ENCODE data around the gene DNAJB8.

DNAJB8 gene

DNA sequence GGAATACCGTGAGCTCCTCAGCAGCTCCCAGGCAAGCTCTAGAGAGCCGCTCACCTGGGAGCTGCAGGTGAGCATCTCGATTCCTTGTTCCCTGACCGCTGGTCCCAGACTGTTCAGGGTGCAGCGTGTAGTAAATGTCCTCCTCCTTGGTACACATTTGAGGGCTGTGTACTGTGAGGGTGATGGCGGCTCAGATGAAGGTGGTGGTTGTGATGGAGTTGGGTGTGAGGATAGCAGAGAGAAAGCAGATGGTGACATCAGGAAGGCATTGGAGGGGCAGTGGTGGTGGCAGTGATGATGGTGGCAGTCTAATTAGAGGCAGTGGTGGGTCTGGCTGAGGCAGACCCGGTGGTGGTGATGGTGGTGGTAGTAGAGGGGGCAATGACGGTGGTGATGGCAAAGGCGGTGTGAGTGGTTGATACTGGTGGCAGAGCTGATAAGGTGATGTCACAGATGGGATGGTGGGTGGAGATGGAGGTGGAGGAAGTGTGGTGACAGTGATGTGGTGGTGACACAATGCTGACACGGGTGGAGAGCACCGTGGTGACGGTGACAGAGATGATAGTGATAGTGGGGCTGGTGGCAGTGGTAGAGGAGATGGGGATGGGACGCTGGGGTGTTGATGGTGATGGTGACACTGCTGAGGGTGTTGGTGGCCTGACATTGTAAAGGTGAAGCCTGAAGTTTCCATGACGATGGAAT is at the start of gene DNAJB8:
Gene DNAJB8, minus strand, starts transcription at position 51 of the 702 bp plus-strand sequence. CDS start 3,645 bp downstream, outside the sequence.
- peaks cover 19% of the 10 kb centered on the region for H3K27me3 Mint-ChIP-seq
- H3K27ac Mint-ChIP-seq, result no peak within 1 kb of the TSS
- DNase-seq (peak; percentile 14), ATAC-seq (peak; percentile 56)
- H3K36me3 Mint-ChIP-seq (ENCODE audit: low read depth), result no peaks in the 10 kb centered on the region
- no peak within 1 kb of the TSS for H3K4me3 Mint-ChIP-seq
- peaks cover 8% of the 10 kb centered on the region for H3K4me1 Mint-ChIP-seq
- H3K9me3 Mint-ChIP-seq, result no peaks in the 10 kb centered on the region

- no peaks in the 10 kb centered on the region for H3K4me1 Mint-ChIP-seq
- peaks cover 50% of the 10 kb centered on the region for H3K27me3 Mint-ChIP-seq
These were observed 49.3 kb upstream of the DNAJB8 start for GRCh38 chr3:128515967-128516366.

DNA sequence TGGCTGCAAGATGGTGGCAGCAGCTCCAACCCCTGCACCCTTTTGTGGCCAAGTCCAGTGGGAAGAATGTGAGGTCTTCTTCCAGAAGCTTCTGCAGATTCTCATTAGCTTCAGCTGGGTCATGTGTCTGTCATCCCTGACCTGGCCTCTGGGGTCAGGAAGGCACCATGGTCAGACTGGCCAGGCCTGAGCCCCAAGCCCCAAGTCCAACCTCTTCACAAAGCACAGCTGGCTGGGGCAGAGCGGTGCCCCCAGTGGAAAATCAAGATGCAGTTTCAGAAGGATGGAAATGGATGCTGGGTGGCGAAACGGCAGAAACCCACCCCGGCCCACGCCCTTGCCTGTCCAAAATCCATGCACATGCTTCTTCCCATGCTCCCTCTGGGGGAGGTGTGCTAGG is 42.2 kb upstream of the DNAJB8 start:
- Mint-ChIP-seq H3K4me1 (no peaks in the 10 kb centered on the region), H3K4me3 (no peak overlapping the region), H3K9me3 (peaks cover 2% of the 10 kb centered on the region), H3K27me3 (peaks cover 22% of the 10 kb centered on the region), H3K36me3 (ENCODE audit: low read depth) (no peaks in the 10 kb centered on the region), H3K27ac (no peak overlapping the region)
- no peak for DNase-seq
- ATAC-seq, result no peak

More at GRCh38 chr3:128515967-128516366, 49.3 kb upstream of the DNAJB8 start:
- H3K4me3 Mint-ChIP-seq, result no peak overlapping the region
- no peaks in the 10 kb centered on the region for H3K36me3 Mint-ChIP-seq (ENCODE audit: low read depth)
- peaks cover 15% of the 10 kb centered on the region for H3K9me3 Mint-ChIP-seq
- DNase-seq (no peak), ATAC-seq (no peak)
- H3K27ac Mint-ChIP-seq, result no peak overlapping the region

- H3K27me3 Mint-ChIP-seq, result peaks cover 16% of the 10 kb centered on the region
- DNase-seq, result no peak
These were observed 40.1 kb upstream of the DNAJB8 start for GRCh38 chr3:128506754-128507153.

DNA sequence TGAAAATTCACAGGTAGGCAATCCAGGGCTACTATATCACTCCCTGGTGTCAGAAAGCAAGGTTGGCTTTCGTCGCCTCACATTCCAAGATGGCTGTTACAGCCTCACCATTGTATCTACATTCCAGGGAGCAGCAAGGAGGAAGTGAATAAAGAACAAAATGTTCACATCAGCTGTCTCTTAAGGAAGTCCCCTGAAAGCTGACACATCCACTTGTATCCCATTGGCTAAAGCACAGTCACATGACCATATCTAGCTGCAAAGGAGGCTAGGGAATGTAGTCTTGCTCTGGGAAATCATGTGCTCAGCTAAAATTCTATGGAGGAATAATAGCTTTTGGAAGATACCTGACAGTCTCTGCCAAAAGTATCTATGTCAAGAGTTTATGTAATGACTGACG is 39.1 kb upstream of the DNAJB8 start:
- H3K9me3 Mint-ChIP-seq, result no peaks in the 10 kb centered on the region
- DNase-seq, result no peak
- H3K4me3 Mint-ChIP-seq, result no peak overlapping the region
- no peak for ATAC-seq
- no peaks in the 10 kb centered on the region for H3K4me1 Mint-ChIP-seq
- H3K27me3 Mint-ChIP-seq, result peaks cover 13% of the 10 kb centered on the region
- no peaks in the 10 kb centered on the region for H3K36me3 Mint-ChIP-seq (ENCODE audit: low read depth)
- no peak overlapping the region for H3K27ac Mint-ChIP-seq

More at GRCh38 chr3:128506754-128507153, 40.1 kb upstream of the DNAJB8 start:
- H3K4me3 Mint-ChIP-seq, result no peak overlapping the region
- H3K9me3 Mint-ChIP-seq, result no peaks in the 10 kb centered on the region
- H3K4me1 Mint-ChIP-seq, result no peaks in the 10 kb centered on the region
- no peaks in the 10 kb centered on the region for H3K36me3 Mint-ChIP-seq (ENCODE audit: low read depth)
- H3K27ac Mint-ChIP-seq, result no peak overlapping the region
- no peak for ATAC-seq

- H3K4me1 Mint-ChIP-seq, result no peaks in the 10 kb centered on the region
- DNase-seq, result no peak
- no peaks in the 10 kb centered on the region for H3K9me3 Mint-ChIP-seq
- no peak overlapping the region for H3K4me3 Mint-ChIP-seq
- H3K27ac Mint-ChIP-seq, result no peak overlapping the region
- H3K27me3 Mint-ChIP-seq, result peaks cover 9% of the 10 kb centered on the region
- ATAC-seq, result no peak
- no peaks in the 10 kb centered on the region for H3K36me3 Mint-ChIP-seq (ENCODE audit: low read depth)
These were observed 38.5 kb upstream of the DNAJB8 start for GRCh38 chr3:128504963-128505730.

- no peaks in the 10 kb centered on the region for H3K9me3 Mint-ChIP-seq
- H3K36me3 Mint-ChIP-seq (ENCODE audit: low read depth), result no peaks in the 10 kb centered on the region
- H3K4me1 Mint-ChIP-seq, result no peaks in the 10 kb centered on the region
- ATAC-seq (no peak), DNase-seq (no peak)
- H3K27me3 Mint-ChIP-seq, result peaks cover 14% of the 10 kb centered on the region
- H3K4me3 Mint-ChIP-seq, result no peak overlapping the region
- no peak overlapping the region for H3K27ac Mint-ChIP-seq
These were observed 37.8 kb upstream of the DNAJB8 start for GRCh38 chr3:128504533-128504915.

DNA sequence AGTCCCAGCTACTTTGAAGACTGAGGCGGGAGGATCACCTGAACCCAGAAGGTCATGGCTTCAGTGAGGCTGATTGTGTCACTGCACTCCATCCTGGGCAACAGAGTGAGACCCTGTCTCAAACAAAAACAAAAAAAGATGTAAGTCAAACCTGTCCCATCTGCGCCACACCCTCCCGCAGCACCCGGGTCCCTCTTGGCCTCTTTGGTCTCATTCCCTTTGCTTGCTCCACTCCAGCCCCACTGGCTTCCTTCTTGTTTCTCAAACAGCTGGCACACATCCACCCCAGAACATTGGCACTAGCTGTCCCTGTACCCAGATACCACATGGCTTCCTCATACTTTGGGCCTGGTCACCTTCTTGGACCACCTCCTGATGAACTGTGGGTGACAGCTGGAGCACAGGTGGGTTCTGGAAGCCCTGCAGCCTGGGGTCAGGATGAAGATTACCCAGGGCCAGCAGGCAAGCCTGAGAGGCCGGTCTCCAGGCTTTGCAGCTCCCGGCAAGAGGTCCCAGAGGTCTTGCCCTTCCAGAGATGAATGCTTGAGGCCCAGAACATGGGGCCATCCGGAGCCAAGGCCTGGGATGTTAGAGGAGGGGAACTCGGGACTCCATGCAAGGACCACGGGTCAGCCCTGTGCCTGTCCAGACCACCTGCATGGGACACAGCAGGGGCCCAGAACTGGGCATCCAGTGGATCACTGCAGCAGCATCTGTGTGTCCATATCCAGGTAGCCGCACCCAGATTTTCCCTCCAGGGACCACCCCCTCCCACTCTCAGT is 37.3 kb upstream of the DNAJB8 start:
- H3K27ac Mint-ChIP-seq, result no peak overlapping the region
- peaks cover 13% of the 10 kb centered on the region for H3K27me3 Mint-ChIP-seq

DNA sequence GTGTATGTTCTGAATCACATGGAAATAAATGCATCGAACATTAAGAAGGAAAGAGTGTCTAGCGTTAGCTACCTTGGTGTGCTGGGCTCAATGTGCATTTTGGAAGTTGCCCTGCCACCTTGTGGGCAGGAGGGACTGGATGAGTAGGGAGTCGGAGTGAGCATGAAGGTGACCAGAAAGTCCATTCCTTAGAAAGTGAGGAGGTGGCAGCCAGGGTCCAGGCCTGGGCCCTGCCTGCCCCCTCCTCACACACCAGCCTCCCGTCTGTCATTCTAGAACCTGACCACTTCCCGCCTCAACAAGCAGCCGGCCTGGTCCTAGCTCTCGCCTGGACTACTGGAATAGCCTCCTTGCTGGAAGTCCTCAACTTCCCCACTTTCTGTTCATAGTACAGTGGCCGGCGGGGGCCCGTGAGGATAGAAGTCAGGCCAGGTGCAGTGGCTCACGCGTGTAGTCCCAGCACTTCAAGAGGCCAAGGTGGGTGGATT is 36.5 kb upstream of the DNAJB8 start:
- peaks cover 21% of the 10 kb centered on the region for H3K27me3 Mint-ChIP-seq

More for the DNA sequence above, 37.3 kb upstream of the DNAJB8 start:
- Mint-ChIP-seq H3K4me3 (no peak overlapping the region), H3K4me1 (no peaks in the 10 kb centered on the region), H3K36me3 (ENCODE audit: low read depth) (no peaks in the 10 kb centered on the region), H3K9me3 (no peaks in the 10 kb centered on the region)
- DNase-seq, result no peak
- ATAC-seq, result no peak

GRCh38 chr3:128502712-128503111 is 36.0 kb upstream of the DNAJB8 start:
- no peaks in the 10 kb centered on the region for H3K36me3 Mint-ChIP-seq (ENCODE audit: low read depth)
- no peak overlapping the region for H3K27ac Mint-ChIP-seq
- no peak for DNase-seq
- ATAC-seq, result no peak
- no peak overlapping the region for H3K4me3 Mint-ChIP-seq
- no peaks in the 10 kb centered on the region for H3K9me3 Mint-ChIP-seq
- H3K27me3 Mint-ChIP-seq, result peaks cover 21% of the 10 kb centered on the region
- no peaks in the 10 kb centered on the region for H3K4me1 Mint-ChIP-seq

More for the DNA sequence above, 36.5 kb upstream of the DNAJB8 start:
- H3K4me3 Mint-ChIP-seq, result no peak overlapping the region
- no peak for ATAC-seq
- no peaks in the 10 kb centered on the region for H3K4me1 Mint-ChIP-seq
- no peak for DNase-seq
- no peaks in the 10 kb centered on the region for H3K9me3 Mint-ChIP-seq
- H3K36me3 Mint-ChIP-seq (ENCODE audit: low read depth), result no peaks in the 10 kb centered on the region
- no peak overlapping the region for H3K27ac Mint-ChIP-seq

- no peak overlapping the region for H3K27ac Mint-ChIP-seq
- H3K9me3 Mint-ChIP-seq, result no peaks in the 10 kb centered on the region
- DNase-seq (no peak), ATAC-seq (no peak)
- no peaks in the 10 kb centered on the region for H3K36me3 Mint-ChIP-seq (ENCODE audit: low read depth)
- H3K27me3 Mint-ChIP-seq, result peaks cover 28% of the 10 kb centered on the region
- H3K4me1 Mint-ChIP-seq, result peaks cover 3% of the 10 kb centered on the region
- H3K4me3 Mint-ChIP-seq, result no peak overlapping the region
These were observed 34.7 kb upstream of the DNAJB8 start for GRCh38 chr3:128501431-128501830.

GRCh38 chr3:128500556-128500955 is 33.9 kb upstream of the DNAJB8 start:
- Mint-ChIP-seq H3K9me3 (no peaks in the 10 kb centered on the region), H3K36me3 (ENCODE audit: low read depth) (no peaks in the 10 kb centered on the region), H3K27ac (no peak overlapping the region), H3K27me3 (peaks cover 32% of the 10 kb centered on the region), H3K4me1 (peaks cover 5% of the 10 kb centered on the region), H3K4me3 (no peak overlapping the region)
- ATAC-seq (no peak), DNase-seq (no peak)

DNA sequence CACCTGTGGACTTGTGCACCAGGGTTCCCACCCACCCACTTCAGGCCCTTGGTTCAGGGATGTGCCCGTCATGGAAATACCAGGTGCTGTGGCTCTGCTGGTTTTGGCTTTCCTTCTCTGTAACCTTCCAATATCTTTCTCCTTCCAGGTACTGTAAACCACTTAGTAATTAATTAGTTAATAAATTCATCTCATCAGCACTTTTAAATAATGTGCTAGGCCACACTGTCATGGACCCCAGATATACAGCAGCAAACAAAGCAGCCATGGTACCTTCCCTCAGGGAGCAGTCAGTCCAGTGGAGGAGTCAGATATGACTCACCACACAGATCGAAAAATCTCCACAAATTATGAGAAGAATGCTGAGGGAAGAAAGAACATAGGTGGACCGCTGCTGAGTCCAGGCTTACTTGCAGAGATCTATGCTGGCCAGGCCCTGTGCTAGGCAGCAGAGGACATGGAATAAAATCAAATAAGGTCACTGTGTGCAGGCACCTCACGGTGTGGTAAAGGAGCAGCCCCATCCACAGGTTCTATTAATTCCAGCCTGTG is 33.1 kb upstream of the DNAJB8 start:
- Mint-ChIP-seq H3K4me3 (no peak overlapping the region), H3K27ac (no peak overlapping the region), H3K36me3 (ENCODE audit: low read depth) (no peaks in the 10 kb centered on the region), H3K9me3 (no peaks in the 10 kb centered on the region), H3K27me3 (peaks cover 39% of the 10 kb centered on the region), H3K4me1 (peaks cover 5% of the 10 kb centered on the region)
- DNase-seq (no peak), ATAC-seq (no peak)

DNA sequence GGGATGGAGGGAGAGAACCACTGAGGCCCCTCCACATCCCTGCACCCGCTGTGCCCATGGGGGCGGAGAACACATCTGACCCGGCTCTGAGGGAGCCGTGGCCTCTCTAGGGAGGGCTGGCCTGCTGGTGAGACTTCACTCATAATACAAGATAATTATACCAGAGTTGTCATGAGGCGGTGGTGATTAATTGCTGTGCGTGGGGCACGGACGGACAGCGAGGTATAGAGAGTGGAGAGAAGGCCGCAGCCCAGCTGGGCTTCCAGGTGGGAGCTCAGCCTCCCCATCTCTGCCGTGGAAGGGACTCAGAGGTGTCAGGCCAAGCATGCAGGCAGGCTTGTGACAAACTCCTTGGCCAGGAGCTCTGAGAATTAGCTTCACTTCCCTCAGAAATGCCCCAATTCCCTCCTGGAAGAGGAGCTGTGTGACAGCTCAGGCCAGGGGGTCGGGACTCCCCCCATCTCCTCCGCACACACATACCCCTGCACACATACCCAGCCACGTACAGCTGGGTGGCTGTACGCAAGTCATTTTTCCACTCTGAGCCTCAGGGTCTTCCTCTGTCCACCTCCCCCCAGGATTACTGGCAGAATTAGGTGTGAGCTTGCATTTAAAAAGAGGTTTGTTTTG is 32.3 kb upstream of the DNAJB8 start:
- peaks cover 46% of the 10 kb centered on the region for H3K27me3 Mint-ChIP-seq
- ATAC-seq, result no peak
- no peak for DNase-seq
- no peak overlapping the region for H3K27ac Mint-ChIP-seq
- no peaks in the 10 kb centered on the region for H3K9me3 Mint-ChIP-seq
- H3K4me3 Mint-ChIP-seq, result no peak overlapping the region
- H3K4me1 Mint-ChIP-seq, result peaks cover 5% of the 10 kb centered on the region
- no peaks in the 10 kb centered on the region for H3K36me3 Mint-ChIP-seq (ENCODE audit: low read depth)
